Mucosa of descending colon (tissue), 3 donors: Measurements from ENCODE around the gene VEPH1. TPM values are rescaled to one million over a fixed set of nuclear protein-coding genes. Genes with fewer than 3 reads are reported as not detected.

Experiments
- ATAC-seq: fragments of 200-7000 bp; cut with Tn5 transposase; one replicate; pipeline ENCODE4 v1.9.1; 2020; ENCODE audit warnings: mild to moderate bottlenecking, moderate library complexity
- DNase-seq, 3 donors: peaks; one replicate each; pipeline ENCODE4 v3.0.0-alpha.2; 2020
- H3K36me3 ChIP-seq: fragments of 200-600 bp; one replicate; pipeline ENCODE4 v1.8.0; 2021; ENCODE audit warnings: low read depth, mild to moderate bottlenecking
- H3K4me1 ChIP-seq: fragments of 200-600 bp; one replicate; pipeline ENCODE4 v1.8.0; 2021; ENCODE audit warnings: low read depth, mild to moderate bottlenecking
- H3K4me3 ChIP-seq: fragments of 200-600 bp; one replicate; pipeline ENCODE4 v1.8.0; 2021; ENCODE audit warnings: mild to moderate bottlenecking
- H3K9me3 ChIP-seq: fragments of 200-600 bp; one replicate; pipeline ENCODE4 v1.8.0; 2021; ENCODE audit warnings: mild to moderate bottlenecking
- intact Hi-C, 2 donors: fragments of 100-400 bp; cut with DNase I in 1 of 2; cut with micrococcal nuclease in 1 of 2; formaldehyde crosslinking; loops; one replicate each; pipeline versions ENCODE4 v1.11.0 to v1.11.1; 2022; cut with DNase I, micrococcal nuclease
- total RNA-seq, 3 donors: library from RNA; stranded (reverse); fragmentation: NEBNext Ultra II Directional in 2 of 3; extraction: Animal tissue kit (Norgen Biotek cat#: 25700) in 2 of 3; gene quantifications; one replicate each; pipeline versions ENCODE4 v1.2.1 to v1.2.4, GENCODE V29; 2021 to 2023
- TF ChIP-seq, protein P1 (sequence below): fragments of 200-600 bp; IDR thresholded peaks from one replicate; pipeline ENCODE4 v1.8.0; 2022; ENCODE audit warnings: antibody characterized with exemption, mild to moderate bottlenecking
- donor health status: DM: no; HTN: no; CAD: no; lungs with moderate emphysema.
- donor health status: DM: no; HTN: no; CAD: no.
- donor health status: DM: no; HTN: yes; CAD: no.

VEPH1 gene
- total RNA-seq, 3 donors from 2014 or later: 1.5 to 6.3 (median 4.8) TPM

DNA sequence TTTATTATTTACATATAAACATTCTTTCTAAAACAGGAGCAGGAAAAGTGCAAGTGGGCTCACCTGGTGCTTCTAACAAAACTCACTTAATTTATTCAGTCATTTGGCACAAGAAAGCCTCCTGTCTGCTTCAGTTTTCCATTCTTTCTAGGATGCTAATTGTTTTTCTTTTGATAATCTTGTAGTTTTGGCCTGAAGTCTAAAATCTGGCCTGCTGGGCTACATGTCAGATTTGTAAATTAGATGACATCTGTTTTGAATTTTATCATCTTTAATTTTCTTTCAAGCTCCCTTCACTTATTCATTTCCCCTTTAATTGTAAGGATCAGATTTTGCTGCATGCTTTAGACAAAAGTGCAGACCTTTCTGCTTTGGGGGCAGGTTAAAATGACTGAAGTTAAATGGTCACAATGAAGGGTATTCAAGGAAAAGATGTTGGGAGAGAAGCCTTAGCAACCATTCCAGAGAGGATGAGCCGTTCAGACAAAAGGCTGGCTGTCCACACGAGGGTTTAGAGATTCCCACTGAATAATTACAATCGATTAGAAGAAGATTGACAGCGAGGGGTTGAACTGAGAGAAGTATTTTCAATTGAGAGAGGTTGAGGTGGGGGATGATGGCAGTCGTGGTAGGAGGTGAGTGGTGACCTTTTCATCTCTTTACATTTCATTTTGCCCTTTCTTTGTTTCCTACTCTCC lies 126.5 kb downstream of the VEPH1 start:
- ATAC-seq: no peak

DNA sequence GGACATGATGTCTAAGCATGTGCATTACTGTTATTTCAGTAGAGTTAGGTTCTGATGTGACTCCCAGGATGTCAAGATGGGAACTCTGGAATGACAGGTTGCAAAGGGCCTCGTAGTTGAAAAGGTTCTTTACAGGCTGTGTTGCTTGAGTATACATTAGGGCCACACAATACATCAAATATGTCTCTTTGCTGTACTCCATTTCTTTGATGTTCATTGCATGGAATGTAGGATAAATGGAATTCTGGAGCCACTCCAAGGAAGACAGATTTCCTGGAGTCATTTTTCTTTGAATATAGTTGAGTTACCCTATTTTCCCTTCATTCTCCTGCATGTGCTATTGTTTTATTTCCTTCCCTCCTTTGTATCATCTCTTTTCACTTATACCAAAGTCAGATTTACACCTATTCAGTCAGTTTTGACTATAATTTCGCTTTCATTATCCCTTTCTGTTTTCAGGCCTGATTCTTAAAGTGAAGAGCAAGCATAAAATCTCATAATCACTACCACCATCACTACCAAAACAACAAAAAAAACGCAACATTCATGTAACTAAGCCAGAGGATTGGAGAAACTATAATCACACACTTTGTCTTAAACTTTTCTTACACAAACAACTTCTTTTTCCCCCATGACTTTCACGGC lies 127.8 kb downstream of the VEPH1 start:
- no peaks in the 10 kb centered on the region for H3K36me3 ChIP-seq
- ATAC-seq (no peak), DNase-seq (no peak)
- no peaks in the 10 kb centered on the region for H3K9me3 ChIP-seq
- TF ChIP-seq, protein P1, sequence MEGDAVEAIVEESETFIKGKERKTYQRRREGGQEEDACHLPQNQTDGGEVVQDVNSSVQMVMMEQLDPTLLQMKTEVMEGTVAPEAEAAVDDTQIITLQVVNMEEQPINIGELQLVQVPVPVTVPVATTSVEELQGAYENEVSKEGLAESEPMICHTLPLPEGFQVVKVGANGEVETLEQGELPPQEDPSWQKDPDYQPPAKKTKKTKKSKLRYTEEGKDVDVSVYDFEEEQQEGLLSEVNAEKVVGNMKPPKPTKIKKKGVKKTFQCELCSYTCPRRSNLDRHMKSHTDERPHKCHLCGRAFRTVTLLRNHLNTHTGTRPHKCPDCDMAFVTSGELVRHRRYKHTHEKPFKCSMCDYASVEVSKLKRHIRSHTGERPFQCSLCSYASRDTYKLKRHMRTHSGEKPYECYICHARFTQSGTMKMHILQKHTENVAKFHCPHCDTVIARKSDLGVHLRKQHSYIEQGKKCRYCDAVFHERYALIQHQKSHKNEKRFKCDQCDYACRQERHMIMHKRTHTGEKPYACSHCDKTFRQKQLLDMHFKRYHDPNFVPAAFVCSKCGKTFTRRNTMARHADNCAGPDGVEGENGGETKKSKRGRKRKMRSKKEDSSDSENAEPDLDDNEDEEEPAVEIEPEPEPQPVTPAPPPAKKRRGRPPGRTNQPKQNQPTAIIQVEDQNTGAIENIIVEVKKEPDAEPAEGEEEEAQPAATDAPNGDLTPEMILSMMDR: no peak
- no peaks in the 10 kb centered on the region for H3K4me1 ChIP-seq
- H3K4me3 ChIP-seq: no peak overlapping the region
- intact Hi-C loops: no loop called here

More for the DNA sequence above, 126.5 kb downstream of the VEPH1 start:
- DNase-seq: no peak
- TF ChIP-seq, protein P1: no peak
- Histone ChIP-seq H3K9me3 (no peaks in the 10 kb centered on the region), H3K4me3 (no peak overlapping the region), H3K36me3 (no peaks in the 10 kb centered on the region), H3K4me1 (no peaks in the 10 kb centered on the region)
- intact Hi-C loops: no loop called here

- ATAC-seq (no peak), DNase-seq (no peak)
- H3K4me1 ChIP-seq: no peaks in the 10 kb centered on the region
- intact Hi-C loops: no loop called here
- no peaks in the 10 kb centered on the region for H3K9me3 ChIP-seq
- TF ChIP-seq, protein P1: no peak
- H3K36me3 ChIP-seq: no peaks in the 10 kb centered on the region
- no peak overlapping the region for H3K4me3 ChIP-seq
Measured at GRCh38 chr3:157374933-157375332, 128.3 kb downstream of the VEPH1 start.

DNA sequence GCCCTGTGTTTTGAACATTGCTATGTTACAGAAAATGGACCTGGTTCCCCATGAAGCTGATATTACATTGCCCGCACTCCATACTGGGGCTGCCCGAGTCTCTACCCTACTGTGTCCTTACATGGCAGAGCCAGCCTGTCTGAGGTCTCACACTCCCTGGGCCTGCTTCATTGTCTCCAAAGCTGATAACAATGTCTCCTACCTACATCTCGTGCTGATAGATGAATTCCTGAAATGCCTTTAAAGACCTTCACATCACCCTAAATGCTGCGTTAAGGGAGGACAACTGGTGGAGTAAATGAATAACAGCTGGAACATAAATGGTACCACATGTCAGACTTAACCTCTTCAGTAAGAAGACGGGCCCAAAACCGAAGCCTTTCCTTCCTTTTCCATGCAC lies 129.4 kb downstream of the VEPH1 start:
- Histone ChIP-seq H3K4me1 (no peaks in the 10 kb centered on the region), H3K36me3 (no peaks in the 10 kb centered on the region), H3K4me3 (no peak overlapping the region), H3K9me3 (no peaks in the 10 kb centered on the region)
- TF ChIP-seq, protein P1: no peak
- intact Hi-C loops: no loop called here
- DNase-seq (no peak), ATAC-seq (no peak)

DNA sequence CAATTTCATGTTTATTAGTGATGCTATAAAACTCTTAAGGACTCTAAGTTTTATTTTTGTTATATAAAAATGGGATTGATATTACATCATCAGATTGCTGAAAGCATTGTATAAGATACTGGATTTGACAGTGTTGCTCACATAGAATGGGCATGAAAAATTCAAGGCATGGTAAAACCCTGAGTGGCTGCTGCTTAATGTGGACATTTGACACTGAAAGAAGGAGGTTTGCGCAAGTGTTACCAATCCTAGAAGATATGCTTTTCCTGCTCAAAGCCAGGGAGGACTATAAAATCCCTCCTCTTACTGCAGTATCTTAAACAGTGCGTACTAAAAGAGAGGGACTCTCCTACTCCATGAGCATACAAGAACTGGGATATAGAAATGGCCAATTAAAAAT lies 132.3 kb downstream of the VEPH1 start:
- TF ChIP-seq, protein P1: no peak
- intact Hi-C loops: no loop called here
- no peak overlapping the region for H3K4me3 ChIP-seq
- H3K36me3 ChIP-seq: no peaks in the 10 kb centered on the region
- DNase-seq: no peak
- H3K9me3 ChIP-seq: no peaks in the 10 kb centered on the region
- ATAC-seq: no peak
- no peaks in the 10 kb centered on the region for H3K4me1 ChIP-seq
